Measurements from ENCODE around the gene ATP13A4. TPM values are rescaled to one million over a fixed set of nuclear protein-coding genes. Genes with fewer than 3 reads are reported as not detected.

Gene ATP13A4
- total and polyA plus RNA-seq, 2 of the 4 experiments (the other 2 are of a cell fraction), result under 0.01 TPM; not detected in 1

DNA sequence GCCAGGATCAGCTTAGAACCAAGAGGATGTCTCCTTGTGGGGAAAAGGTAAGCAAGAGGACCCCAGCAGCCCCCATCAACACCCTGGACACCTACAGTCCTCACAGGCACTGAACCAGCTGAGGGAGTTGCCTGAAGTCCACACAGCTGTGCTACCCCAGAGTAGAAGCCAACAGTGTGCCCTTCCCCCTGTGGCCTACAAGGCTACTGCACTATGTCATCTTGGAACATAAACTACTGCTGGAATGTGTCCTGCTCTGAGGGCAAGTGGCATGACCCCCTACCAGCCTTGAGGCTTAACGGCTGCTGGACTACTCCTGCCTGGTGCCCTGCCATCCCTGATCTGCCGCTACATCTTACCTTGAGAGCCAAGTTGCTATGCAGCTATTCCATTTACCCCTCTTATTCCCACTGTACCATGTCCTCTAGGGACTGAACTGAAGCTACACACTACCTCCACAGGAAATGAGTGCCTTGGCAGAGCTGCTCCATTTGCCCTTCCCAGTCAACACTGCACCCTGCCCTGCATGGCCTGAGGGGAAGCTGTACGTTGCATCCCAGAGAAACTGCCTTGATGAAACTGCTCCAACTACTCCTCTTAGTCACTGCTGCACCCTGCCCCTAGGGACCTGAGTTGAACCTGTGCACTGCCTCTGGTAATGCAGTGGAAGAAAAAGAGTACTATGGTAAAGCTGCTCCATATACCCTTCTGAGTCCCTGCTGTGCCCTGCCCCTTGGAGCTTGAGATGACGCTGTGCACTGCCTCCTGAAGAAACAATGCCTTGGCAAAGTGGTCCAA is 135.9 kb downstream of the ATP13A4 start:
- in situ Hi-C loops (cut with MboI; ENCODE audit: low sequenced_read_pairs), result no loop called here
- Histone ChIP-seq H3K4ac (ENCODE audit: low read depth, low read length) (no peak overlapping the region), H3K9me3 (ENCODE audit: control insufficient read depth, insufficient read depth, low read length) (peaks cover 19% of the 10 kb centered on the region), H4K20me1 (ENCODE audit: insufficient read depth, low read length) (no peaks in the 10 kb centered on the region), H3K79me1 (ENCODE audit: low read depth in 1 of 2, low read length in 2 of 2) (no peaks in the 10 kb centered on the region), H2AK5ac (ENCODE audit: low read depth, low read length) (no peak overlapping the region), H2AFZ (replicated peaks; ENCODE audit: low read length, poor library complexity) (no peak overlapping the region), H3K9ac (ENCODE audit: low read depth, low read length) (no peak overlapping the region), H3K9me1 (ENCODE audit: insufficient read depth, low read length) (no peaks in the 10 kb centered on the region), H3K4me3 (ENCODE audit: insufficient read depth, low read depth, low read length) (no peak overlapping the region), H3K23ac (ENCODE audit: low read depth, low read length) (no peak overlapping the region), H2BK15ac (ENCODE audit: low read depth, low read length) (no peak overlapping the region), H2BK120ac (ENCODE audit: low read depth, low read length) (no peak overlapping the region), H3K4me1 (ENCODE audit: control insufficient read depth, insufficient read depth, low read length) (no peaks in the 10 kb centered on the region), H3K4me2 (ENCODE audit: low read depth, low read length) (no peak overlapping the region), H4K5ac (ENCODE audit: low read depth, low read length) (no peak overlapping the region), H3K14ac (replicated peaks; ENCODE audit: low read depth, low read length) (no peak overlapping the region), H3K18ac (ENCODE audit: low read depth, low read length) (no peak overlapping the region), H3K27ac (ENCODE audit: insufficient read depth, low read length) (no peak overlapping the region), H3K36me3 (ENCODE audit: control insufficient read depth, insufficient read depth, low read length) (no peaks in the 10 kb centered on the region), H3K27me3 (ENCODE audit: control insufficient read depth, insufficient read depth, low read length) (no peaks in the 10 kb centered on the region), H2BK5ac (ENCODE audit: low read depth, low read length, poor library complexity, severe bottlenecking) (no peak overlapping the region), H4K8ac (ENCODE audit: low read depth in 2 of 2, low read length in 2 of 2) (no peak overlapping the region), H2BK20ac (ENCODE audit: low read depth, low read length) (no peak overlapping the region), H2AK9ac (replicated peaks; ENCODE audit: low read depth, low read length, poor library complexity) (no peak overlapping the region), H3K56ac (ENCODE audit: extremely low read depth, insufficient read depth, low read length) (no peak overlapping the region), H4K91ac (ENCODE audit: insufficient read depth, low read depth, low read length) (no peak overlapping the region)
- POLR2A ChIA-PET (ENCODE audit: unreplicated experiment), result no interaction called here
- WGBS, 2 experiments (ENCODE audit: extremely low coverage in 2 of 2, insufficient read length in 1 of 2), result 42% methylated on average over 2 of the region's 4 CpGs; no CpG with 5 or more reads in 1 of the 2 experiments
- ATAC-seq (ENCODE audit: low read depth) (no peak), DNase-seq (no peak)
- intact Hi-C loops (cut with micrococcal nuclease), result no loop called here
- CTCF ChIA-PET, result interaction anchor here (0.5 kb wide), 1 partner anchor 694 kb away, joined by 3 read pairs; no protein-coding TSS in a partner anchor
- BruUV-seq (replicated peaks), result no TSS peak
- dilution Hi-C loops (cut with HindIII; ENCODE audit: low sequenced_read_pairs, unreplicated experiment), result no loop called here
- TF ChIP-seq BHLHE40 (IDR thresholded peaks at IDR 0.05; ENCODE audit: low read depth, low read length) (no peak), MAFK (IDR thresholded peaks at IDR 0.05; ENCODE audit: low read depth, low read length) (no peak), FOS (IDR thresholded peaks at IDR 0.05; ENCODE audit: low read depth, low read length) (no peak), RAD21 (IDR thresholded peaks at IDR 0.05; ENCODE audit: low read length) (no peak), MXI1 (IDR thresholded peaks at IDR 0.05; ENCODE audit: borderline replicate concordance, low read depth, low read length) (no peak), USF2 (IDR thresholded peaks at IDR 0.05; ENCODE audit: low read depth, low read length) (no peak), RCOR1 (IDR thresholded peaks at IDR 0.05; ENCODE audit: insufficient replicate concordance, low read length) (no peak), RFX5 (IDR thresholded peaks at IDR 0.05; ENCODE audit: low read depth, low read length) (no peak), CEBPB (IDR thresholded peaks at IDR 0.05; ENCODE audit: low read depth, low read length) (no peak), SMC3 (IDR thresholded peaks at IDR 0.05; ENCODE audit: low read depth, low read length) (no peak), NFE2L2 (IDR thresholded peaks at IDR 0.05; ENCODE audit: low read depth, low read length) (no peak), CHD1 (IDR thresholded peaks at IDR 0.05; ENCODE audit: low read depth, low read length) (no peak), MAZ (IDR thresholded peaks at IDR 0.05; ENCODE audit: borderline replicate concordance, low read depth, low read length) (no peak)
- TF ChIP-seq, protein P1, sequence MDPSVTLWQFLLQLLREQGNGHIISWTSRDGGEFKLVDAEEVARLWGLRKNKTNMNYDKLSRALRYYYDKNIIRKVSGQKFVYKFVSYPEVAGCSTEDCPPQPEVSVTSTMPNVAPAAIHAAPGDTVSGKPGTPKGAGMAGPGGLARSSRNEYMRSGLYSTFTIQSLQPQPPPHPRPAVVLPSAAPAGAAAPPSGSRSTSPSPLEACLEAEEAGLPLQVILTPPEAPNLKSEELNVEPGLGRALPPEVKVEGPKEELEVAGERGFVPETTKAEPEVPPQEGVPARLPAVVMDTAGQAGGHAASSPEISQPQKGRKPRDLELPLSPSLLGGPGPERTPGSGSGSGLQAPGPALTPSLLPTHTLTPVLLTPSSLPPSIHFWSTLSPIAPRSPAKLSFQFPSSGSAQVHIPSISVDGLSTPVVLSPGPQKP (IDR thresholded peaks at IDR 0.05; ENCODE audit: borderline replicate concordance, low read depth, low read length), result no peak
- TF ChIP-seq, protein P2, sequence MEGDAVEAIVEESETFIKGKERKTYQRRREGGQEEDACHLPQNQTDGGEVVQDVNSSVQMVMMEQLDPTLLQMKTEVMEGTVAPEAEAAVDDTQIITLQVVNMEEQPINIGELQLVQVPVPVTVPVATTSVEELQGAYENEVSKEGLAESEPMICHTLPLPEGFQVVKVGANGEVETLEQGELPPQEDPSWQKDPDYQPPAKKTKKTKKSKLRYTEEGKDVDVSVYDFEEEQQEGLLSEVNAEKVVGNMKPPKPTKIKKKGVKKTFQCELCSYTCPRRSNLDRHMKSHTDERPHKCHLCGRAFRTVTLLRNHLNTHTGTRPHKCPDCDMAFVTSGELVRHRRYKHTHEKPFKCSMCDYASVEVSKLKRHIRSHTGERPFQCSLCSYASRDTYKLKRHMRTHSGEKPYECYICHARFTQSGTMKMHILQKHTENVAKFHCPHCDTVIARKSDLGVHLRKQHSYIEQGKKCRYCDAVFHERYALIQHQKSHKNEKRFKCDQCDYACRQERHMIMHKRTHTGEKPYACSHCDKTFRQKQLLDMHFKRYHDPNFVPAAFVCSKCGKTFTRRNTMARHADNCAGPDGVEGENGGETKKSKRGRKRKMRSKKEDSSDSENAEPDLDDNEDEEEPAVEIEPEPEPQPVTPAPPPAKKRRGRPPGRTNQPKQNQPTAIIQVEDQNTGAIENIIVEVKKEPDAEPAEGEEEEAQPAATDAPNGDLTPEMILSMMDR (conservative IDR thresholded peaks at IDR 0.05; ENCODE audit: low read depth, low read length), result no peak

Measured in IMR-90 (cell line).